ENCODE measurements around the gene USF3. TPM values are rescaled to one million over a fixed set of nuclear protein-coding genes. Genes with fewer than 3 reads are reported as not detected.

USF3 gene
- total and polyA plus RNA-seq, 9 donors, result 10.7 to 19.8 (median 15.7) TPM

- WGBS (ENCODE audit: insufficient coverage), result 50% methylated on average over 2 of the region's 8 CpGs
- Histone ChIP-seq H3K27me3 (ENCODE audit: control insufficient read depth, insufficient read depth, low read length) (no peaks in the 10 kb centered on the region), H3K27ac (ENCODE audit: low read length) (no peak overlapping the region), H3K36me3 (ENCODE audit: control insufficient read depth, insufficient read depth, low read length) (no peaks in the 10 kb centered on the region), H3K9me3 (replicated peaks; ENCODE audit: control insufficient read depth, low read depth, low read length) (no peaks in the 10 kb centered on the region), H3K4me3 (ENCODE audit: low read length) (no peak overlapping the region), H3K4me1 (ENCODE audit: control insufficient read depth, insufficient read depth, low read length) (peaks cover 13% of the 10 kb centered on the region)
- peak; percentile 67 for DNase-seq
Measured at GRCh38 chr3:113634782-113635474, 61.5 kb downstream of the USF3 start.

GRCh38 chr3:113631573-113631972 is 64.9 kb downstream of the USF3 start:
- Histone ChIP-seq H3K9me3 (replicated peaks; ENCODE audit: control insufficient read depth, low read depth, low read length) (no peaks in the 10 kb centered on the region), H3K4me1 (ENCODE audit: control insufficient read depth, insufficient read depth, low read length) (peaks cover 34% of the 10 kb centered on the region), H3K4me3 (ENCODE audit: low read length) (no peak overlapping the region), H3K27me3 (ENCODE audit: control insufficient read depth, insufficient read depth, low read length) (no peaks in the 10 kb centered on the region), H3K27ac (ENCODE audit: low read length) (peak overlapping the region; percentile 93), H3K36me3 (ENCODE audit: control insufficient read depth, insufficient read depth, low read length) (no peaks in the 10 kb centered on the region)
- DNase-seq, result no peak
- 57% methylated on average over 1 of the region's 6 CpGs for WGBS (ENCODE audit: insufficient coverage)

- Histone ChIP-seq H3K27me3 (ENCODE audit: control insufficient read depth, insufficient read depth, low read length) (no peaks in the 10 kb centered on the region), H3K4me1 (ENCODE audit: control insufficient read depth, insufficient read depth, low read length) (peaks cover 34% of the 10 kb centered on the region), H3K9me3 (replicated peaks; ENCODE audit: control insufficient read depth, low read depth, low read length) (no peaks in the 10 kb centered on the region), H3K36me3 (ENCODE audit: control insufficient read depth, insufficient read depth, low read length) (no peaks in the 10 kb centered on the region), H3K4me3 (ENCODE audit: low read length) (no peak overlapping the region), H3K27ac (ENCODE audit: low read length) (peak overlapping the region; percentile 93)
- DNase-seq, result peak; percentile 82
- no CpG with 5 or more reads among the region's 3 CpGs for WGBS (ENCODE audit: insufficient coverage)
Measured at GRCh38 chr3:113630956-113631542, 65.4 kb downstream of the USF3 start.

- peak; percentile 97 for DNase-seq
- Histone ChIP-seq H3K4me1 (ENCODE audit: control insufficient read depth, insufficient read depth, low read length) (peaks cover 34% of the 10 kb centered on the region), H3K27ac (ENCODE audit: low read length) (peak overlapping the region; percentile 93), H3K4me3 (ENCODE audit: low read length) (peak overlapping the region; percentile 4), H3K9me3 (replicated peaks; ENCODE audit: control insufficient read depth, low read depth, low read length) (no peaks in the 10 kb centered on the region), H3K36me3 (ENCODE audit: control insufficient read depth, insufficient read depth, low read length) (no peaks in the 10 kb centered on the region), H3K27me3 (ENCODE audit: control insufficient read depth, insufficient read depth, low read length) (no peaks in the 10 kb centered on the region)
- WGBS (ENCODE audit: insufficient coverage), result 30% methylated on average over 9 of the region's 16 CpGs
Measured at GRCh38 chr3:113629584-113630421, 66.6 kb downstream of the USF3 start.

- Histone ChIP-seq H3K4me1 (ENCODE audit: control insufficient read depth, insufficient read depth, low read length) (peaks cover 34% of the 10 kb centered on the region), H3K36me3 (ENCODE audit: control insufficient read depth, insufficient read depth, low read length) (no peaks in the 10 kb centered on the region), H3K27ac (ENCODE audit: low read length) (peak overlapping the region; percentile 93), H3K27me3 (ENCODE audit: control insufficient read depth, insufficient read depth, low read length) (no peaks in the 10 kb centered on the region), H3K9me3 (replicated peaks; ENCODE audit: control insufficient read depth, low read depth, low read length) (no peaks in the 10 kb centered on the region), H3K4me3 (ENCODE audit: low read length) (no peak overlapping the region)
- 82% methylated on average over 1 of the region's 6 CpGs for WGBS (ENCODE audit: insufficient coverage)
- no peak for DNase-seq
Measured at GRCh38 chr3:113628788-113629187, 67.7 kb downstream of the USF3 start.

GRCh38 chr3:113628316-113628715 is 68.1 kb downstream of the USF3 start:
- H3K36me3 ChIP-seq (ENCODE audit: control insufficient read depth, insufficient read depth, low read length), result no peaks in the 10 kb centered on the region
- no peak for DNase-seq
- H3K27me3 ChIP-seq (ENCODE audit: control insufficient read depth, insufficient read depth, low read length), result no peaks in the 10 kb centered on the region
- H3K4me3 ChIP-seq (ENCODE audit: low read length), result no peak overlapping the region
- no peaks in the 10 kb centered on the region for H3K9me3 ChIP-seq (replicated peaks; ENCODE audit: control insufficient read depth, low read depth, low read length)
- WGBS (ENCODE audit: insufficient coverage), result 44% methylated on average over 2 of the region's 2 CpGs
- H3K4me1 ChIP-seq (ENCODE audit: control insufficient read depth, insufficient read depth, low read length), result peaks cover 34% of the 10 kb centered on the region
- H3K27ac ChIP-seq (ENCODE audit: low read length), result peak overlapping the region; percentile 60

GRCh38 chr3:113626503-113627371 is 69.7 kb downstream of the USF3 start:
- no peaks in the 10 kb centered on the region for H3K9me3 ChIP-seq (replicated peaks; ENCODE audit: control insufficient read depth, low read depth, low read length)
- H3K4me3 ChIP-seq (ENCODE audit: low read length), result peak overlapping the region; percentile 2
- peaks cover 34% of the 10 kb centered on the region for H3K4me1 ChIP-seq (ENCODE audit: control insufficient read depth, insufficient read depth, low read length)
- peak overlapping the region; percentile 89 for H3K27ac ChIP-seq (ENCODE audit: low read length)
- no peaks in the 10 kb centered on the region for H3K36me3 ChIP-seq (ENCODE audit: control insufficient read depth, insufficient read depth, low read length)
- 22% methylated on average over 5 of the region's 10 CpGs for WGBS (ENCODE audit: insufficient coverage)
- DNase-seq, result peak; percentile 83
- H3K27me3 ChIP-seq (ENCODE audit: control insufficient read depth, insufficient read depth, low read length), result no peaks in the 10 kb centered on the region

GRCh38 chr3:113625834-113626233 is 70.6 kb downstream of the USF3 start:
- DNase-seq, result peak; percentile 58
- Histone ChIP-seq H3K4me1 (ENCODE audit: control insufficient read depth, insufficient read depth, low read length) (peaks cover 29% of the 10 kb centered on the region), H3K9me3 (replicated peaks; ENCODE audit: control insufficient read depth, low read depth, low read length) (no peaks in the 10 kb centered on the region), H3K27me3 (ENCODE audit: control insufficient read depth, insufficient read depth, low read length) (no peaks in the 10 kb centered on the region), H3K36me3 (ENCODE audit: control insufficient read depth, insufficient read depth, low read length) (no peaks in the 10 kb centered on the region), H3K4me3 (ENCODE audit: low read length) (peak overlapping the region; percentile 2), H3K27ac (ENCODE audit: low read length) (peak overlapping the region; percentile 89)
- 17% methylated on average over 9 of the region's 12 CpGs for WGBS (ENCODE audit: insufficient coverage)

GRCh38 chr3:113623811-113624210 is 72.6 kb downstream of the USF3 start:
- no peaks in the 10 kb centered on the region for H3K27me3 ChIP-seq (ENCODE audit: control insufficient read depth, insufficient read depth, low read length)
- no peaks in the 10 kb centered on the region for H3K36me3 ChIP-seq (ENCODE audit: control insufficient read depth, insufficient read depth, low read length)
- peaks cover 13% of the 10 kb centered on the region for H3K4me1 ChIP-seq (ENCODE audit: control insufficient read depth, insufficient read depth, low read length)
- H3K27ac ChIP-seq (ENCODE audit: low read length), result no peak overlapping the region
- WGBS (ENCODE audit: insufficient coverage), result 66% methylated on average over 6 of the region's 7 CpGs
- no peaks in the 10 kb centered on the region for H3K9me3 ChIP-seq (replicated peaks; ENCODE audit: control insufficient read depth, low read depth, low read length)
- H3K4me3 ChIP-seq (ENCODE audit: low read length), result peak overlapping the region; percentile 9
- DNase-seq, result no peak

Measured in muscle of leg (tissue), 11 donors.